Liver (tissue), 9 donors: ENCODE data around the gene GZMH. TPM values are rescaled to one million over a fixed set of nuclear protein-coding genes. Genes with fewer than 3 reads are reported as not detected.

Experiments
- DNase-seq: peaks from one replicate; pipeline ENCODE4 v3.0.0-alpha.2; 2017; ENCODE audit warnings: low spot score
- H3K27ac ChIP-seq, 2 donors: one replicate each; pipeline ENCODE4 v1.7.0; 2013; ENCODE audit warnings: inconsistent platforms in 2 of 2, low read length in 2 of 2, control low read depth in 1 of 2, low read depth in 1 of 2, mild to moderate bottlenecking in 1 of 2
- H3K27me3 ChIP-seq, 4 donors: one replicate each; pipeline versions ENCODE4 v1.6.1 to v1.7.0; 2013; ENCODE audit warnings: low read length in 3 of 4, inconsistent platforms in 1 of 4, mild to moderate bottlenecking in 1 of 4, moderate library complexity in 1 of 4; ENCODE audit not compliant: control insufficient read depth in 4 of 4, insufficient read depth in 4 of 4
- H3K36me3 ChIP-seq, 4 donors: one replicate each; pipeline versions ENCODE4 v1.6.1 to v1.7.0; 2013; ENCODE audit warnings: low read length in 3 of 4, mild to moderate bottlenecking in 3 of 4, low read depth in 1 of 4, moderate library complexity in 1 of 4; ENCODE audit not compliant: control insufficient read depth in 4 of 4, insufficient read depth in 3 of 4
- H3K4me1 ChIP-seq, 4 donors: one replicate each; pipeline versions ENCODE4 v1.6.1 to v1.7.0; 2013; ENCODE audit warnings: low read length in 3 of 4, mild to moderate bottlenecking in 3 of 4, moderate library complexity in 1 of 4; ENCODE audit not compliant: control insufficient read depth in 4 of 4, insufficient read depth in 4 of 4
- H3K4me3 ChIP-seq, 3 donors: one replicate each; pipeline versions ENCODE4 v1.6.1 to v1.7.0; 2013; ENCODE audit warnings: low read length in 3 of 3, control low read depth in 1 of 3, low read depth in 1 of 3, mild to moderate bottlenecking in 1 of 3
- H3K9ac ChIP-seq, 2 donors: one replicate each; pipeline ENCODE4 v1.7.0; 2013; ENCODE audit warnings: low read length in 2 of 2, mild to moderate bottlenecking in 2 of 2, moderate library complexity in 2 of 2, control low read depth in 1 of 2, low read depth in 1 of 2
- H3K9me3 ChIP-seq, 4 donors: one replicate each; pipeline versions ENCODE4 v1.6.1 to v1.7.0; 2013; ENCODE audit warnings: low read length in 3 of 4; ENCODE audit not compliant: control insufficient read depth in 4 of 4
- CTCF ChIP-seq: fragments of 150-350 bp; IDR thresholded peaks from 2 replicates; pipeline ENCODE4 v1.5.1; 2017; ENCODE audit warnings: improper control_type of control experiment, low read depth, low read length; ENCODE audit not compliant: missing input control
- WGBS: extraction: QIAGEN DNeasy Blood & Tissue Kit; methylation state at CpG from one replicate; pipeline ENCODE4 v1.1.7; 2013; 5-methylcytosine and 5-hydroxymethylcytosine counted together
- polyA plus RNA-seq, 2 donors: library from polyadenylated mRNA; stranded (reverse) in 1 of 2; unstranded in 1 of 2; fragments of 200-250 nt in 1 of 2; fragments of >200 nt in 1 of 2; fragmentation: Nextera tagmentation in 1 of 2; extraction: Ambion mirVana in 1 of 2; gene quantifications; one replicate each; pipeline versions ENCODE4 v1.2.1 to v1.2.3, GENCODE V29; 2013 to 2015
- total RNA-seq, 2 donors: library from RNA; depleted of rRNA; stranded (reverse); fragments of >200 nt; gene quantifications; one replicate each; pipeline ENCODE4 v1.2.3, GENCODE V29; 2014
- TF ChIP-seq, protein P1 (sequence below): IDR thresholded peaks from 2 replicates; pipeline ENCODE4 v1.6.1; 2016; ENCODE audit warnings: antibody characterized with exemption, mild to moderate bottlenecking
- donor health status: healthy.
- donor health status: healthy.
- donor health status: healthy.
- donor health status: healthy.
- donor health status: healthy.

The GZMH gene
- total and polyA plus RNA-seq, 4 donors: 0.28 to 1.6 (median 0.55) TPM

DNA sequence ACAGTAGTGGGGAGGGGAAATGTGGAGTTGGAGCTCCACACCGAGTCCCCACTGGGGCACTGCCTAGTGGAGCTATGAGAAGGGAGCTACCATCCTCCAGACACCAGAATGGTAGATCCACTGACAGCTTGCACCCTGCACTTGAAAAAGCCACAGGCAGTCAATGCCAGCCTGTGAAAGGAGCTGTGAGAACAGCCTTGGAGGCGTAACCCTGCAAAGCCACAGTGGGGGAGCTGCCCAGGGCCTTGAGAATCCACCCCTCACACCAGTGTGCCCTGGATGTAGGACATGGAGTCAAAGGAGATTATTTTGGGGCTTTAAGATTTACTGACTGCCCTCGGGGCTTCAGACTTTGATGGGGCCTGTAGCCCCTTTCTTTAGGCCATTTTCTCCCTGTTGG is 46.0 kb downstream of the GZMH start (continued):
- TF ChIP-seq, protein P1, sequence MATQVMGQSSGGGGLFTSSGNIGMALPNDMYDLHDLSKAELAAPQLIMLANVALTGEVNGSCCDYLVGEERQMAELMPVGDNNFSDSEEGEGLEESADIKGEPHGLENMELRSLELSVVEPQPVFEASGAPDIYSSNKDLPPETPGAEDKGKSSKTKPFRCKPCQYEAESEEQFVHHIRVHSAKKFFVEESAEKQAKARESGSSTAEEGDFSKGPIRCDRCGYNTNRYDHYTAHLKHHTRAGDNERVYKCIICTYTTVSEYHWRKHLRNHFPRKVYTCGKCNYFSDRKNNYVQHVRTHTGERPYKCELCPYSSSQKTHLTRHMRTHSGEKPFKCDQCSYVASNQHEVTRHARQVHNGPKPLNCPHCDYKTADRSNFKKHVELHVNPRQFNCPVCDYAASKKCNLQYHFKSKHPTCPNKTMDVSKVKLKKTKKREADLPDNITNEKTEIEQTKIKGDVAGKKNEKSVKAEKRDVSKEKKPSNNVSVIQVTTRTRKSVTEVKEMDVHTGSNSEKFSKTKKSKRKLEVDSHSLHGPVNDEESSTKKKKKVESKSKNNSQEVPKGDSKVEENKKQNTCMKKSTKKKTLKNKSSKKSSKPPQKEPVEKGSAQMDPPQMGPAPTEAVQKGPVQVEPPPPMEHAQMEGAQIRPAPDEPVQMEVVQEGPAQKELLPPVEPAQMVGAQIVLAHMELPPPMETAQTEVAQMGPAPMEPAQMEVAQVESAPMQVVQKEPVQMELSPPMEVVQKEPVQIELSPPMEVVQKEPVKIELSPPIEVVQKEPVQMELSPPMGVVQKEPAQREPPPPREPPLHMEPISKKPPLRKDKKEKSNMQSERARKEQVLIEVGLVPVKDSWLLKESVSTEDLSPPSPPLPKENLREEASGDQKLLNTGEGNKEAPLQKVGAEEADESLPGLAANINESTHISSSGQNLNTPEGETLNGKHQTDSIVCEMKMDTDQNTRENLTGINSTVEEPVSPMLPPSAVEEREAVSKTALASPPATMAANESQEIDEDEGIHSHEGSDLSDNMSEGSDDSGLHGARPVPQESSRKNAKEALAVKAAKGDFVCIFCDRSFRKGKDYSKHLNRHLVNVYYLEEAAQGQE: no peak

DNA sequence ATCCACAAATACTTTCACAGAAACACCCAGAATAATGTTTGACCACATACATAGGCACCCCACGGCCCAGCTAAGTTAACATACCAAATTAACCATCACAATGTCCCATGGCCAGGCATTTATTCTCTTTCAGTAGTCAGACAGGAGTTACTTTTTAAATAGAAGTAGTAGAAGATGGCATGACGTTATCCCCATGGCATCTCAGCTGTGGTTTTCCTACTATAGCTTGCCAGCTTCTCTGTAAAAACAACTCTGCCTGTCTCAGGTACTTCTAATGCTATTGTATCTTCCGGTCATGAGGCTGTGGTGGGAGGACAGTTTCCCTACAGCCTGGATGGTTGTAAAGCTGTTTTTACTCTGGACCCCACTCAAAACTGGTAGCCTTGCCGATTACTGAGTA is 52.7 kb downstream of the GZMH start:
- H3K27me3 ChIP-seq: no peaks in the 10 kb centered on the region
- H3K9ac ChIP-seq: no peak overlapping the region
- TF ChIP-seq CTCF: no peak
- no peaks in the 10 kb centered on the region for H3K9me3 ChIP-seq
- no peaks in the 10 kb centered on the region for H3K36me3 ChIP-seq
- H3K4me3 ChIP-seq: no peak overlapping the region
- no peaks in the 10 kb centered on the region for H3K4me1 ChIP-seq
- WGBS: 53% methylated on average over 4 of the region's 4 CpGs
- H3K27ac ChIP-seq: no peak overlapping the region
- DNase-seq: no peak

Other genes with a start within 250 kb of the GZMH start
- gene NFATC4, start 241.5 kb downstream of the GZMH start, total RNA-seq: 1 to 10 TPM; 1.4 to 3.6 TPM
- gene NFATC4, start 241.5 kb downstream of the GZMH start, polyA plus RNA-seq: 1 to 10 TPM; 1.0 to 2.2 TPM
- gene NYNRIN, start 210.7 kb downstream of the GZMH start, total RNA-seq: 10 to 100 TPM in 1 of 2 donors, 1 to 10 TPM in 1; 2.5 to 11.0 TPM
- under 1 TPM; 0.89 to 0.99 TPM for gene NYNRIN, start 210.7 kb downstream of the GZMH start, polyA plus RNA-seq
- under 1 TPM; 0.59 to 0.79 TPM for gene CBLN3, start 180.0 kb downstream of the GZMH start, total RNA-seq
- under 1 TPM; 0.07 to 0.33 TPM for gene CBLN3, start 180.0 kb downstream of the GZMH start, polyA plus RNA-seq
- gene KHNYN, start 179.7 kb downstream of the GZMH start, total RNA-seq: 10 to 100 TPM; 38.2 to 40.3 TPM
- 10 to 100 TPM in 1 of 2 donors, 1 to 10 TPM in 1; 3.0 to 11.1 TPM for gene KHNYN, start 179.7 kb downstream of the GZMH start, polyA plus RNA-seq
- 10 to 100 TPM; 10.8 to 17.0 TPM for gene SDR39U1, start 166.9 kb downstream of the GZMH start, total RNA-seq
- 10 to 100 TPM; 34.9 to 50.4 TPM for gene SDR39U1, start 166.9 kb downstream of the GZMH start, polyA plus RNA-seq
- not detected for gene CMA1, start 101.4 kb downstream of the GZMH start, total RNA-seq
- gene CMA1, start 101.4 kb downstream of the GZMH start, polyA plus RNA-seq: under 1 TPM in 1 of 2 donors, not detected in 1; 0.81 TPM
- 10 to 100 TPM in 1 of 2 donors, not detected in 1; 32.5 TPM for gene CTSG, start 33.4 kb downstream of the GZMH start, total RNA-seq
- 1 to 10 TPM in 1 of 2 donors, under 1 TPM in 1; 0.24 to 1.9 TPM for gene CTSG, start 33.4 kb downstream of the GZMH start, polyA plus RNA-seq
- under 1 TPM; 0.17 to 0.79 TPM for gene GZMB, start 24.5 kb upstream of the GZMH start, total RNA-seq
- 1 to 10 TPM in 1 of 2 donors, under 1 TPM in 1; 0.46 to 1.9 TPM for gene GZMB, start 24.5 kb upstream of the GZMH start, polyA plus RNA-seq